ENCODE results near the gene MCC.
"Not testable (repeated sequence)": the region's sequence is repeated elsewhere in the genome, so short reads cannot be mapped to it uniquely, and the experiment has no call there.

MCC gene

DNA sequence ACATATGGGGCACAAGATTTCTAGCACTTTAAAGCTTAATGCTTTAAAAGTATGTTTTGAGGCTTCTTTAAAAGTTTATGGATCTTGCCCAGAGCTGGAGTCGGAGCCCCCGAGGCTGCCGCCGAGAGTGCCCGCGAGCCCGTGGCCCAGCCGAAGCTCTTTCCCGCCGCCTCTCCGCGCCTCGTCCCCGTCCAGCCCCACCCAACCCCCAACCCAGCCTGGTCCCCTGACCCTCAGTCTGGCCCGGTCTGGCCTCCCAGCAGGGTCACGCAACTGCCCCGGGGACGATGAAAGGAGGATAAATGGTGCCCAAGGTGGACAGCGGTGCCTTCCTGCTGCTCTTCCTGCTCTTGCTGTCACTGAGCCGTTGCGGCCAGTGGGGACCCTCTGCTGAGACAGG is 55.2 kb downstream of the MCC start:
- no peaks in the 10 kb centered on the region for H3K4me1 Mint-ChIP-seq (ENCODE audit: low read depth)
- no peak overlapping the region for H3K27ac Mint-ChIP-seq
- H3K4me3 Mint-ChIP-seq = no peak overlapping the region
- peaks cover 7% of the 10 kb centered on the region for H3K27me3 Mint-ChIP-seq (ENCODE audit: low read depth)
- DNase-seq (ENCODE audit: low spot score) = no peak
- H3K9me3 Mint-ChIP-seq = no peaks in the 10 kb centered on the region
- no peaks in the 10 kb centered on the region for H3K36me3 Mint-ChIP-seq (ENCODE audit: low read depth)

DNA sequence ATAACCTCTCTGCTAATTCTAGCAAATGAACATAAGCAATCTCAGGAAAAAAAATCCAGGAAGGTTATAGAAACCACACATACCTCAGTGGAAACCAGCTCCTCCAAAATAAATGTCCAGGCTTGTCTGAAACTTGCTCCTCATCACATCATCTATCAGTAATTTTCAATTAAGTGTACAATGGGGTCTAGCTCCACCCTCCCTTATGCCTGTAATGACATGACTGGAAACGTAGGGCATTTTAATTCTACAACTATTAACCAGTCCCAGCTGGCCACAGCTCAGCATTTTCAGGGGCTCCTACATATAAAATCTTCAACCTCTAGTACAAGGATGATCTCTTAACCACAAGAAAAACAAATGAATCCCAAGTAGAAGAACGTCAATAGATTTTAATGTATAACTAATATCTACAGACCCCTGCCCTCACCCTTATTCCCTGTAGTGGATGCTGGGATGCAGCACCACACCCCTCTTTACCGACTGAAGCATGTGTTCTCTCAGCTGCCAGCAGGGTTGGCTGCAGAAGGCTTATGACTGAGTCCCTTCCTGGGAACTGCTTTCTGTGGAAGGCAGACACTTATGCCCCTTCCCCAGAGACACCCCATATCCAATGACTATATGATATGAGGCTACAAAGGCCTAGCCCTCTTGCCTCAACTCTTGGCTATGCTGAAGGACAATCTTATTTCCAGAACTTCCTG is 60.2 kb downstream of the MCC start:
- Mint-ChIP-seq H3K36me3 (ENCODE audit: low read depth) (no peaks in the 10 kb centered on the region), H3K4me1 (ENCODE audit: low read depth) (no peaks in the 10 kb centered on the region), H3K27ac (no peak overlapping the region), H3K27me3 (ENCODE audit: low read depth) (peaks cover 5% of the 10 kb centered on the region), H3K9me3 (no peaks in the 10 kb centered on the region), H3K4me3 (no peak overlapping the region)
- DNase-seq (ENCODE audit: low spot score) = no peak

GRCh38 chr5:113425909-113426308 is 62.3 kb downstream of the MCC start:
- H3K27me3 Mint-ChIP-seq (ENCODE audit: low read depth) = peaks cover 17% of the 10 kb centered on the region
- no peak overlapping the region for H3K27ac Mint-ChIP-seq
- no peak for DNase-seq (ENCODE audit: low spot score)
- no peaks in the 10 kb centered on the region for H3K9me3 Mint-ChIP-seq
- no peaks in the 10 kb centered on the region for H3K4me1 Mint-ChIP-seq (ENCODE audit: low read depth)
- no peaks in the 10 kb centered on the region for H3K36me3 Mint-ChIP-seq (ENCODE audit: low read depth)
- no peak overlapping the region for H3K4me3 Mint-ChIP-seq

GRCh38 chr5:113421693-113422092 is 66.6 kb downstream of the MCC start:
- H3K36me3 Mint-ChIP-seq (ENCODE audit: low read depth) = no peaks in the 10 kb centered on the region
- H3K9me3 Mint-ChIP-seq = no peaks in the 10 kb centered on the region
- no peak for DNase-seq (ENCODE audit: low spot score)
- H3K4me1 Mint-ChIP-seq (ENCODE audit: low read depth) = no peaks in the 10 kb centered on the region
- H3K27me3 Mint-ChIP-seq (ENCODE audit: low read depth) = peaks cover 14% of the 10 kb centered on the region
- no peak overlapping the region for H3K27ac Mint-ChIP-seq
- no peak overlapping the region for H3K4me3 Mint-ChIP-seq

DNA sequence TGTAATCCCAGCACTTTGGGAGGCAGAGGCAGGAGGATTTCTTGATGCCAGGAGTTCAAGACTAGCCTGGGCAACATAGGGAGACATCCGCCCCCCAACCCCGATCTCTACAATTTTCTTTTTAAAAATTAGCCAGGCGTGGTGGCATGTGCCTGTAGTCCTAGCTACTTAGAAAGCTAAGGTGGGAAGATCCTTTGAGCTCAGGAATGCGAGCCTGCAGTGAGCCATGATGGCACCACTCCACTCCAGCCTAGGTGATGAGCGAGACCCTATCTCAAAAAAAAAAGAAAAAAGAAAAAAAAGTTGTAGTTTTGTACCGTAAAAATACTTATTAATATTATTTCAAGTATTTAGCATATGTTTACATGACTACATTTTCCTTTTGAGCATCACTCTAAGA is 82.7 kb downstream of the MCC start:
- no peak for DNase-seq (ENCODE audit: low spot score)
- H3K27ac Mint-ChIP-seq = no peak overlapping the region
- H3K36me3 Mint-ChIP-seq (ENCODE audit: low read depth) = no peaks in the 10 kb centered on the region
- H3K9me3 Mint-ChIP-seq = no peaks in the 10 kb centered on the region
- no peaks in the 10 kb centered on the region for H3K4me1 Mint-ChIP-seq (ENCODE audit: low read depth)
- H3K27me3 Mint-ChIP-seq (ENCODE audit: low read depth) = peaks cover 35% of the 10 kb centered on the region
- H3K4me3 Mint-ChIP-seq = no peak overlapping the region

DNA sequence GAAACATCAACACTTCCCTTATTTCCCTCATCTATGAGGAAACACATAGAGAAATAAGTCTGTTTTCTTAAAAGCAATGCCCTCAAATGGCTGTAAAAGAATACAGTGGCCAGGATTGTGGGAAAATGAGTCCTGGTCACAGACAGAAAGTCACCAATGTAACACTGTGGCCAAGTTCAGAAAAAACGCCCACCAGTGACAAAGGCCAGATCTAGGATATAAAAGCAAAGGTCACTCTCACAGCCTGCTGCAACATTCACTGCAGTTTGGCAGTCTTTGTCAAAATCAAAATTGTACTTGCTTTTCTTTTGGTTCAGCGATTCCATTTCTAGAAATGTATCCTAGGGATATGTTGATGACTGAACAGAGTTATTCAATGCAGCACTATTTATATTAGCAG is 84.0 kb downstream of the MCC start:
- no peaks in the 10 kb centered on the region for H3K9me3 Mint-ChIP-seq
- no peak for DNase-seq (ENCODE audit: low spot score)
- no peaks in the 10 kb centered on the region for H3K36me3 Mint-ChIP-seq (ENCODE audit: low read depth)
- no peak overlapping the region for H3K27ac Mint-ChIP-seq
- no peaks in the 10 kb centered on the region for H3K4me1 Mint-ChIP-seq (ENCODE audit: low read depth)
- peaks cover 38% of the 10 kb centered on the region for H3K27me3 Mint-ChIP-seq (ENCODE audit: low read depth)
- no peak overlapping the region for H3K4me3 Mint-ChIP-seq

DNA sequence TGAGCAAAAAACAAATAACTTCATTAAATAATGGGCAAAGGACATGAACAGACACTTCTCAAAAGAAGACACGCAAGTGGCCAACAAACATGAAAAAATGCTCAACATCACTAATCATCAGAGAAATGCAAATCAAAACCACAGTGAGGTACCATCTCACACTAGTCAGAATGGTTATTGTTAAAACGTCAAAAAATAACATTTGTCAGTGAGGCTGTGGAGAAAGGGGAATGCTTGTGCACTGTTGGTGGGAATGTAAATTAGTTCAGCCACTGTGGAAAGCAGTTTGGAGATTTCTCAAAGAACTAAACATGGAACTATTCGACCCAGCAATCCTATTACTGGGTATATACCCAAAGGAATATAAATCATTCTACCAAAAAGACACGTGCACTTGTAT is 90.3 kb downstream of the MCC start:
- Mint-ChIP-seq H3K4me1 (ENCODE audit: low read depth) (peaks cover 13% of the 10 kb centered on the region), H3K27me3 (ENCODE audit: low read depth) (peaks cover 20% of the 10 kb centered on the region)
- not testable (repeated sequence) for H3K9me3 Mint-ChIP-seq; H3K4me3 Mint-ChIP-seq; DNase-seq (ENCODE audit: low spot score); H3K27ac Mint-ChIP-seq; H3K36me3 Mint-ChIP-seq (ENCODE audit: low read depth)

DNA sequence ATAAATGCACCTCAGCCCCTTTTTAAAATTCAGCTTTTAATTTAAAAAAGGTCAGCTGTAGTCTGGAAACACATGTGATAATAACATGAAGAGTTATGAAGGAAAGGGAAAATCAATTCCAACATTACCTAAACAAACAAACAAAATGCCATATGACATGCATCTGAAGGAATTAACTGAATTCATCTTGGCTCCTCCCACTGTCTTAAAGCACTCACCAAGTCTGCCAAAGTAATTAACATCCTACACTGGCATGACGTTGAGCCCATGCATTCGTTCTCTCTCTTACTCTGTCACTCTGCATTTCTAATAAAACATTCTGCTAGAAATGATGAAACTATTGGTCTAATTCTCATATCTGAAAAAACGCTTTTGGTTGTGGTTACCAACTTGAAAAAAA is 91.2 kb downstream of the MCC start:
- H3K9me3 Mint-ChIP-seq = no peaks in the 10 kb centered on the region
- DNase-seq (ENCODE audit: low spot score) = no peak

GRCh38 chr5:113394658-113395057 is 93.6 kb downstream of the MCC start:
- no peak overlapping the region for H3K4me3 Mint-ChIP-seq
- no peaks in the 10 kb centered on the region for H3K36me3 Mint-ChIP-seq (ENCODE audit: low read depth)
- DNase-seq (ENCODE audit: low spot score) = no peak
- H3K4me1 Mint-ChIP-seq (ENCODE audit: low read depth) = peaks cover 14% of the 10 kb centered on the region
- peaks cover 25% of the 10 kb centered on the region for H3K27me3 Mint-ChIP-seq (ENCODE audit: low read depth)
- H3K9me3 Mint-ChIP-seq = no peaks in the 10 kb centered on the region
- no peak overlapping the region for H3K27ac Mint-ChIP-seq

More for the DNA sequence above, 91.2 kb downstream of the MCC start:
- H3K4me3 Mint-ChIP-seq = no peak overlapping the region
- H3K27me3 Mint-ChIP-seq (ENCODE audit: low read depth) = peaks cover 18% of the 10 kb centered on the region
- H3K36me3 Mint-ChIP-seq (ENCODE audit: low read depth) = no peaks in the 10 kb centered on the region
- H3K27ac Mint-ChIP-seq = no peak overlapping the region
- H3K4me1 Mint-ChIP-seq (ENCODE audit: low read depth) = peaks cover 13% of the 10 kb centered on the region

DNA sequence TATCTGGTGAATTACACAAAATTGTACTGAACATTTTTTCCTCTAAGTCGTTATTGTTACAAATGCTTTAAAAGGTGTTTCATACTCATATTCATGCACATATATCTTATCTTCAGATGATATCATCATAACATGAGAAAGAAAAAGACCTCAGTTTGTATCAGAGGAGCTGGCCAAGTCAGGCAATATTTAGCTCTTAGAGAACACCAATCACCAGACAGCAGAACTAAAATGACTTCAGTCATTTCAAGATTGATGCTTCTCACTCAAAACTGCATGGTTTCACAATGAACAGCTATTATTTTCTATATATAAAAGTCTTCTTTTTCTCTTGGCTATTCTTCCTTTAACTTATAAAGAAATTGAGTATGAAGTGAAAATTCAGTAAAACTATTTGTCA is 98.0 kb downstream of the MCC start:
- no peak for DNase-seq (ENCODE audit: low spot score)
- H3K4me3 Mint-ChIP-seq = no peak overlapping the region
- peaks cover 16% of the 10 kb centered on the region for H3K4me1 Mint-ChIP-seq (ENCODE audit: low read depth)
- H3K36me3 Mint-ChIP-seq (ENCODE audit: low read depth) = no peaks in the 10 kb centered on the region
- no peaks in the 10 kb centered on the region for H3K9me3 Mint-ChIP-seq
- H3K27me3 Mint-ChIP-seq (ENCODE audit: low read depth) = peaks cover 26% of the 10 kb centered on the region
- H3K27ac Mint-ChIP-seq = no peak overlapping the region

- Mint-ChIP-seq H3K9me3 (no peaks in the 10 kb centered on the region), H3K27me3 (ENCODE audit: low read depth) (peaks cover 30% of the 10 kb centered on the region), H3K4me1 (ENCODE audit: low read depth) (peaks cover 10% of the 10 kb centered on the region), H3K36me3 (ENCODE audit: low read depth) (no peaks in the 10 kb centered on the region), H3K4me3 (no peak overlapping the region), H3K27ac (no peak overlapping the region)
- no peak for DNase-seq (ENCODE audit: low spot score)
Measured at GRCh38 chr5:113389116-113389515, 99.1 kb downstream of the MCC start.

- Mint-ChIP-seq H3K4me1 (ENCODE audit: low read depth) (peaks cover 3% of the 10 kb centered on the region), H3K4me3 (no peak overlapping the region), H3K27me3 (ENCODE audit: low read depth) (peaks cover 36% of the 10 kb centered on the region)
Measured at GRCh38 chr5:113387844-113388243, 100.4 kb downstream of the MCC start.

DNA sequence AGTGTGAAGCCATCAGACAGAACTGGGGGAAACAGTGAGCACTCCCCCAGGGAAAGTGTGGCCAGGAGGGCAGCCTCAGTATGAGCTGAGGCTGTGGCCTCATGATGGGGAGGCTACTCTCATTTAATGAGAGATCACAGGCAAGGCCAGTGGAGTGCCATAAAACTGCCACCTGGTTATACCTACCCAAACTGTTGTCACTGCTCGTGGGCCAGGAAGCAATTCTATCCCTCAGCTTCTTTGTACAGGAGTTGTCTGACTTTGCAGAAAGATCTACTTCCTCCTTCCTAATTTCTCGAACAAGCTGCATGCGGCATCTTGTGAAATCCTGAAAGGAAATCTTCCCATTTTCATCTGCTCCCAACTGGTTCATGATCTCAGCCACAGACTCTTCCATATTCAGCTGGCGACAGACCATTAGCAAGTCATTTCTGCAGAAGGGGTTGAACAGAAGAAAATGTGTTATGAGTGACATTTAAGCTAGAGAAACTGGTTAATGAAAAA is 103.4 kb downstream of the MCC start:
- Mint-ChIP-seq H3K4me1 (ENCODE audit: low read depth) (peaks cover 24% of the 10 kb centered on the region), H3K9me3 (no peaks in the 10 kb centered on the region), H3K27me3 (ENCODE audit: low read depth) (peaks cover 39% of the 10 kb centered on the region), H3K27ac (no peak overlapping the region), H3K36me3 (ENCODE audit: low read depth) (no peaks in the 10 kb centered on the region), H3K4me3 (no peak overlapping the region)
- no peak for DNase-seq (ENCODE audit: low spot score)

More at GRCh38 chr5:113387844-113388243, 100.4 kb downstream of the MCC start:
- Mint-ChIP-seq H3K27ac (no peak overlapping the region), H3K36me3 (ENCODE audit: low read depth) (no peaks in the 10 kb centered on the region), H3K9me3 (no peaks in the 10 kb centered on the region)
- no peak for DNase-seq (ENCODE audit: low spot score)

- H3K27ac Mint-ChIP-seq = no peak overlapping the region
- H3K36me3 Mint-ChIP-seq (ENCODE audit: low read depth) = no peaks in the 10 kb centered on the region
- H3K27me3 Mint-ChIP-seq (ENCODE audit: low read depth) = peaks cover 34% of the 10 kb centered on the region
- H3K4me1 Mint-ChIP-seq (ENCODE audit: low read depth) = peaks cover 35% of the 10 kb centered on the region
- no peak overlapping the region for H3K4me3 Mint-ChIP-seq
- no peaks in the 10 kb centered on the region for H3K9me3 Mint-ChIP-seq
- no peak for DNase-seq (ENCODE audit: low spot score)
Measured at GRCh38 chr5:113382731-113383130, 105.5 kb downstream of the MCC start.

- Mint-ChIP-seq H3K27me3 (ENCODE audit: low read depth) (peaks cover 34% of the 10 kb centered on the region), H3K4me3 (no peak overlapping the region), H3K4me1 (ENCODE audit: low read depth) (peaks cover 42% of the 10 kb centered on the region), H3K9me3 (peaks cover 5% of the 10 kb centered on the region), H3K36me3 (ENCODE audit: low read depth) (peaks cover 3% of the 10 kb centered on the region), H3K27ac (no peak overlapping the region)
- DNase-seq (ENCODE audit: low spot score) = no peak
Measured at GRCh38 chr5:113381791-113382190, 106.5 kb downstream of the MCC start.
